Mesendoderm (in vitro differentiated cells): Measurements from ENCODE around the gene ACAN.
A peak's percentile ranks its signal among the peaks of the same experiment; 100 is the strongest.

Source experiments
- DNase-seq: peaks from one replicate; pipeline ENCODE4 v3.0.0; 2013
- H2AK5ac ChIP-seq: 2 replicates; pipeline ENCODE4 v1.6.1; 2013; ENCODE audit warnings: low read length, inconsistent platforms
- H2BK120ac ChIP-seq: 2 replicates; pipeline ENCODE4 v1.6.1; 2013; ENCODE audit warnings: low read depth, mild to moderate bottlenecking, low read length, moderate library complexity, mixed read lengths
- H2BK15ac ChIP-seq: replicated peaks from 2 replicates; pipeline ENCODE4 v1.6.1; 2013; ENCODE audit warnings: low read depth, mild to moderate bottlenecking, moderate library complexity
- H2BK5ac ChIP-seq: 2 replicates; pipeline ENCODE4 v1.6.1; 2013; ENCODE audit warnings: low read length, inconsistent platforms
- H3K18ac ChIP-seq: 2 replicates; pipeline ENCODE4 v1.6.1; 2013; ENCODE audit warnings: mild to moderate bottlenecking, low read length, mixed read lengths
- H3K23ac ChIP-seq: one replicate; pipeline ENCODE4 v1.6.1; 2013; ENCODE audit warnings: low read length
- H3K27ac ChIP-seq: 2 replicates; pipeline ENCODE4 v1.5.1; 2013; ENCODE audit warnings: low read depth, mild to moderate bottlenecking, inconsistent platforms, low read length, moderate library complexity
- H3K27me3 ChIP-seq: 2 replicates; pipeline ENCODE4 v1.6.1; 2013; ENCODE audit warnings: low read length, control low read depth, mild to moderate bottlenecking, inconsistent platforms; ENCODE audit not compliant: insufficient read depth, poor library complexity
- H3K36me3 ChIP-seq: 2 replicates; pipeline ENCODE4 v1.6.1; 2013; ENCODE audit warnings: low read length, inconsistent platforms; ENCODE audit not compliant: control insufficient read depth, insufficient read depth
- H3K4ac ChIP-seq: one replicate; pipeline ENCODE4 v1.6.1; 2013; ENCODE audit warnings: low read depth, mild to moderate bottlenecking, low read length, moderate library complexity
- H3K4me1 ChIP-seq: 2 replicates; pipeline ENCODE4 v1.6.1; 2013; ENCODE audit warnings: low read depth, low read length, inconsistent platforms; ENCODE audit not compliant: control insufficient read depth
- H3K4me2 ChIP-seq: 2 replicates; pipeline ENCODE4 v1.6.1; 2013; ENCODE audit warnings: low read length
- H3K4me3 ChIP-seq: 2 replicates; pipeline ENCODE4 v1.5.1; 2013; ENCODE audit warnings: mild to moderate bottlenecking, low read length
- H3K56ac ChIP-seq: one replicate; pipeline ENCODE4 v1.6.1; 2013; ENCODE audit warnings: low read length
- H3K79me1 ChIP-seq: 2 replicates; pipeline ENCODE4 v1.6.1; 2013; ENCODE audit warnings: low read length, inconsistent platforms
- H3K79me2 ChIP-seq: 2 replicates; pipeline ENCODE4 v1.6.1; 2013; ENCODE audit warnings: mild to moderate bottlenecking, low read length; ENCODE audit not compliant: control insufficient read depth, insufficient read depth
- H3K9ac ChIP-seq: 2 replicates; pipeline ENCODE4 v1.6.1; 2013; ENCODE audit warnings: low read length, inconsistent platforms
- H4K5ac ChIP-seq: one replicate; pipeline ENCODE4 v1.6.1; 2013; ENCODE audit warnings: low read length
- H4K8ac ChIP-seq: one replicate; pipeline ENCODE4 v1.6.1; 2013; ENCODE audit warnings: low read depth, mild to moderate bottlenecking, control low read depth, low read length, moderate library complexity
- WGBS: extraction: QIAGEN DNeasy Blood & Tissue Kit; methylation state at CpG from one replicate; pipeline ENCODE4 v1.1.7; 2013; ENCODE audit warnings: low lambda C conversion rate, missing lambda C conversion rate; ENCODE audit not compliant: insufficient coverage; ENCODE audit errors: extremely low coverage; 5-methylcytosine and 5-hydroxymethylcytosine counted together

ACAN gene

GRCh38 chr15:88881775-88882174, 78.5 kb downstream of the ACAN start:
- H3K18ac ChIP-seq = no peak overlapping the region
- no peak overlapping the region for H2AK5ac ChIP-seq
- H2BK15ac ChIP-seq = no peak overlapping the region
- no peak overlapping the region for H3K4ac ChIP-seq
- H3K9ac ChIP-seq = no peak overlapping the region
- no peak overlapping the region for H3K4me2 ChIP-seq
- no peaks in the 10 kb centered on the region for H3K4me1 ChIP-seq
- no peak overlapping the region for H2BK120ac ChIP-seq
- no peak overlapping the region for H3K27ac ChIP-seq
- no peak overlapping the region for H3K56ac ChIP-seq
- no peaks in the 10 kb centered on the region for H3K27me3 ChIP-seq
- H3K23ac ChIP-seq = no peak overlapping the region
- no peak overlapping the region for H2BK5ac ChIP-seq
- no peaks in the 10 kb centered on the region for H3K79me1 ChIP-seq
- H4K8ac ChIP-seq = no peak overlapping the region
- DNase-seq = no peak
- no peaks in the 10 kb centered on the region for H3K36me3 ChIP-seq
- H3K4me3 ChIP-seq = no peak overlapping the region
- H3K79me2 ChIP-seq = no peaks in the 10 kb centered on the region
- no CpG with 5 or more reads among the region's 3 CpGs for WGBS
- H4K5ac ChIP-seq = no peak overlapping the region

GRCh38 chr15:88882785-88883184, 79.5 kb downstream of the ACAN start:
- H3K79me1 ChIP-seq = no peaks in the 10 kb centered on the region
- H3K4ac ChIP-seq = no peak overlapping the region
- no peaks in the 10 kb centered on the region for H3K27me3 ChIP-seq
- peak; percentile 58 for DNase-seq
- no peak overlapping the region for H3K4me2 ChIP-seq
- H3K36me3 ChIP-seq = no peaks in the 10 kb centered on the region
- H3K23ac ChIP-seq = no peak overlapping the region
- H3K79me2 ChIP-seq = no peaks in the 10 kb centered on the region
- no peak overlapping the region for H3K56ac ChIP-seq
- H3K9ac ChIP-seq = no peak overlapping the region
- no peak overlapping the region for H4K5ac ChIP-seq
- H2BK120ac ChIP-seq = no peak overlapping the region
- no peak overlapping the region for H4K8ac ChIP-seq
- H2BK15ac ChIP-seq = no peak overlapping the region
- H3K4me3 ChIP-seq = no peak overlapping the region
- no peak overlapping the region for H3K18ac ChIP-seq
- no peak overlapping the region for H2BK5ac ChIP-seq
- no peaks in the 10 kb centered on the region for H3K4me1 ChIP-seq
- no peak overlapping the region for H3K27ac ChIP-seq
- no peak overlapping the region for H2AK5ac ChIP-seq
- WGBS = no CpG with 5 or more reads among the region's 4 CpGs

- Histone ChIP-seq H3K4me3 (no peak overlapping the region), H3K4me1 (no peaks in the 10 kb centered on the region), H3K18ac (no peak overlapping the region), H3K4me2 (no peak overlapping the region), H3K79me1 (no peaks in the 10 kb centered on the region), H3K36me3 (no peaks in the 10 kb centered on the region), H2AK5ac (no peak overlapping the region), H3K27me3 (no peaks in the 10 kb centered on the region), H2BK5ac (no peak overlapping the region), H3K4ac (no peak overlapping the region), H4K5ac (no peak overlapping the region), H3K9ac (no peak overlapping the region), H3K27ac (no peak overlapping the region), H4K8ac (no peak overlapping the region), H3K23ac (no peak overlapping the region), H2BK120ac (no peak overlapping the region), H3K56ac (no peak overlapping the region), H3K79me2 (no peaks in the 10 kb centered on the region), H2BK15ac (no peak overlapping the region)
- DNase-seq = no peak
- WGBS = no CpG with 5 or more reads among the region's 18 CpGs
Measured at GRCh38 chr15:88887068-88887580, 83.9 kb downstream of the ACAN start.

GRCh38 chr15:88888719-88889118, 85.5 kb downstream of the ACAN start:
- Histone ChIP-seq H3K36me3 (no peaks in the 10 kb centered on the region), H3K4me1 (no peaks in the 10 kb centered on the region), H3K56ac (no peak overlapping the region), H3K4ac (no peak overlapping the region), H4K5ac (no peak overlapping the region), H3K79me2 (no peaks in the 10 kb centered on the region), H3K79me1 (no peaks in the 10 kb centered on the region), H3K9ac (no peak overlapping the region), H2BK120ac (no peak overlapping the region), H3K27ac (no peak overlapping the region), H4K8ac (no peak overlapping the region), H2AK5ac (no peak overlapping the region), H3K4me2 (no peak overlapping the region), H3K18ac (no peak overlapping the region), H3K4me3 (no peak overlapping the region), H3K27me3 (no peaks in the 10 kb centered on the region), H3K23ac (no peak overlapping the region), H2BK15ac (no peak overlapping the region), H2BK5ac (no peak overlapping the region)
- DNase-seq = no peak
- WGBS = no CpG with 5 or more reads among the region's 5 CpGs

- no peaks in the 10 kb centered on the region for H3K36me3 ChIP-seq
- H3K4me1 ChIP-seq = no peaks in the 10 kb centered on the region
- H2BK15ac ChIP-seq = no peak overlapping the region
- H3K18ac ChIP-seq = no peak overlapping the region
- H3K56ac ChIP-seq = no peak overlapping the region
- H3K27me3 ChIP-seq = no peaks in the 10 kb centered on the region
- no peak overlapping the region for H3K27ac ChIP-seq
- no peak overlapping the region for H3K4me3 ChIP-seq
- no peaks in the 10 kb centered on the region for H3K79me2 ChIP-seq
- no peak overlapping the region for H3K4ac ChIP-seq
- H3K23ac ChIP-seq = no peak overlapping the region
- no peak overlapping the region for H2BK120ac ChIP-seq
- DNase-seq = no peak
- H2AK5ac ChIP-seq = no peak overlapping the region
- no peak overlapping the region for H3K9ac ChIP-seq
- H3K4me2 ChIP-seq = no peak overlapping the region
- H3K79me1 ChIP-seq = no peaks in the 10 kb centered on the region
- whole genome bisulfite sequencing = no CpG with 5 or more reads among the region's 4 CpGs
- no peak overlapping the region for H2BK5ac ChIP-seq
- no peak overlapping the region for H4K5ac ChIP-seq
- H4K8ac ChIP-seq = no peak overlapping the region
Measured at GRCh38 chr15:88890495-88890894, 87.3 kb downstream of the ACAN start.

- no peak overlapping the region for H3K4me3 ChIP-seq
- no peaks in the 10 kb centered on the region for H3K36me3 ChIP-seq
- no CpG with 5 or more reads among the region's 7 CpGs for WGBS
- H3K27me3 ChIP-seq = no peaks in the 10 kb centered on the region
- H4K5ac ChIP-seq = no peak overlapping the region
- H3K79me1 ChIP-seq = no peaks in the 10 kb centered on the region
- H2AK5ac ChIP-seq = no peak overlapping the region
- H3K4me2 ChIP-seq = no peak overlapping the region
- no peak overlapping the region for H3K4ac ChIP-seq
- no peak overlapping the region for H2BK15ac ChIP-seq
- H3K56ac ChIP-seq = no peak overlapping the region
- H3K27ac ChIP-seq = no peak overlapping the region
- H2BK120ac ChIP-seq = no peak overlapping the region
- H3K18ac ChIP-seq = no peak overlapping the region
- no peak overlapping the region for H2BK5ac ChIP-seq
- H3K23ac ChIP-seq = no peak overlapping the region
- H3K4me1 ChIP-seq = no peaks in the 10 kb centered on the region
- no peak overlapping the region for H3K9ac ChIP-seq
- no peaks in the 10 kb centered on the region for H3K79me2 ChIP-seq
- no peak overlapping the region for H4K8ac ChIP-seq
- no peak for DNase-seq
Measured at GRCh38 chr15:88891540-88892254, 88.5 kb downstream of the ACAN start.
